ENCODE results near the gene CNKSR1.

CNKSR1 gene, protein sequence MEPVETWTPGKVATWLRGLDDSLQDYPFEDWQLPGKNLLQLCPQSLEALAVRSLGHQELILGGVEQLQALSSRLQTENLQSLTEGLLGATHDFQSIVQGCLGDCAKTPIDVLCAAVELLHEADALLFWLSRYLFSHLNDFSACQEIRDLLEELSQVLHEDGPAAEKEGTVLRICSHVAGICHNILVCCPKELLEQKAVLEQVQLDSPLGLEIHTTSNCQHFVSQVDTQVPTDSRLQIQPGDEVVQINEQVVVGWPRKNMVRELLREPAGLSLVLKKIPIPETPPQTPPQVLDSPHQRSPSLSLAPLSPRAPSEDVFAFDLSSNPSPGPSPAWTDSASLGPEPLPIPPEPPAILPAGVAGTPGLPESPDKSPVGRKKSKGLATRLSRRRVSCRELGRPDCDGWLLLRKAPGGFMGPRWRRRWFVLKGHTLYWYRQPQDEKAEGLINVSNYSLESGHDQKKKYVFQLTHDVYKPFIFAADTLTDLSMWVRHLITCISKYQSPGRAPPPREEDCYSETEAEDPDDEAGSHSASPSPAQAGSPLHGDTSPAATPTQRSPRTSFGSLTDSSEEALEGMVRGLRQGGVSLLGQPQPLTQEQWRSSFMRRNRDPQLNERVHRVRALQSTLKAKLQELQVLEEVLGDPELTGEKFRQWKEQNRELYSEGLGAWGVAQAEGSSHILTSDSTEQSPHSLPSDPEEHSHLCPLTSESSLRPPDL

GRCh38 chr1:26177182-26177684, at the start of gene CNKSR1:
TSS of gene CNKSR1 (plus strand) at chr1:26177491. CDS start at chr1:26177548, 57 bp downstream.
- peak; percentile 38 for DNase-seq

DNA sequence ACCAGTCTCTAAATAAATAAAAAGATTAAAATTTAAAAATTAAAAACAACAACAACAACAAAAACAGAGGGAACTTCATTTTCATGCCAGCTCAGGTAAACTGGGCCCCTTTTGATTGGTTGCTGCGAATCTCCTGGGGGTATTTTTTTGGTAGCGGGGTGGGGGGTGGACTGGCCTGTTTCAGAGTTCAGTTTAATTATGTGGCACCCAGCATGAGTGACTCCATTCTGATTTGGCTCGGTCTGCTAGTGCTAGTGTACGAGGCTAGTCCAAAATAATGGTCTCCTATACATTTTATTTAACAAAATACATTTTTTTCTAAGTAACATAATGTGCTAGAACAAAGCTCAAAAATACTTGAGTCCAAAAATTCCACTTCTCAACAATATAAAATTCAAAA, 47.5 kb upstream of the CNKSR1 start:
- no peak for DNase-seq

DNA sequence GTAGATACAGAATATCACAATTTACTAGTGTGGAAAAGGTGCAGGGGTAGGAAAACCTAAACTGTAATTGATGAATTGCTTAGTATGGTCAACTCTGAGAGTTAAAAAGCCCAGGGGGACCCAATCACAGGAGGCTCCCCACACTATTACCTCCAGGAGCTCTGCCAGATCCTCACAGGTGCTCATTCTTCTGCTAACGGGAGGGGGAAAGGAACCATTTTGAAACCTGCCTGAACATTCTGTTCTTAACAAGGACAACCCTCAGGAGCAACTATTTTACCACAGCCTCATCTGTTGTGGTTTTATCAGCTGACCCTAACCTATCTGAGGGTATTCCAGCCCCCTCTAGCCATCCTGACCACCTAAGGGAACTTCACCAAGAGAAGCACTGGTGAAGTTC, 46.6 kb upstream of the CNKSR1 start:
- no peak for DNase-seq

DNA sequence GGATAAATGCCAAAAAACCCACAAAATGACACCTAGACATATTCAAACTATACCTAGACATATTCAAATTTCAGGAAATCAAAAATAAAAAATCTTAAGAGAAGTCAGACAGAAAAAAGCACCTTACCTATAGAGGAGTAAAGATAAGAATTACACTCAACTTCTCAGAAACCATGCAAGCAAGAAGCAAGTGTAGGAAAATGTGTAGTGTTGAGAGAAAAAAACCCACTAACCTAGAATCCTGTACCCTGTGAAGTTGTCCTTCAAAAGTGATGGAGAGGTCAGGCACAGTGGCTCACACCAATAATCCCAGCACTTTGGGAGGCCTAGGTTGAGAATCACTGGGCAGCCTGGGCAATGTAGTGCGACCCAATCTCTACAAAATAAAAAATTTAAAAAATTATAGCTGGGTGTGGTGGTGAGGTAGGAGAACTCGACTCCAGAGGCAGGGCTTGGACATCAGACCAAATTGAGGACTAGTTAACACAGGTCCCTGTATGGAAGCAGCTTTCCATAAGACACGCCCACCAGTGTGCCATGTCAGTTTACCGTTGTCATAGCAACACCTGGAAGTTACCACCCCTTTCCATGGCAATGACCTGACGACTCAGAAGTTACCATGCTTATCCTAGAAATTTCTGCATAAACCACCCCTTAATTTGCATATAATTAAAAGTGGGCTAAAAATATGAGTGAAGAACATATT, 45.0 kb upstream of the CNKSR1 start:
- no peak for DNase-seq

DNA sequence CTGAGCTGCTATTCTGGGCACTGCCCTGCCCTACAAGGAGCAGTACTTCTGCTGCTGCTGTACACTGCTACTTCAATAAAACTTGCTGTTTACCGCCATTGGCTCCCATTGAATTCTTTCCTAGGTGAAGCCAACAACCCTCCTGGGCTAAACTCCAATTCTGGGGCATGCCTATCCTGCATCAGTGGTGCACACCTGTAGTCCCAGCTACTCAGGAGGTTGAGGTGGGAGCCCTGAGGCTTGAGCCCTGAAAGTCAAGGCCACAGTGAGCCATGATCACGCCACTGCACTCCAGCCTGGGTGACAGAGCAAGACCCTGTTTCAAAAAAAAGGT, 44.5 kb upstream of the CNKSR1 start:
- no peak for DNase-seq

DNA sequence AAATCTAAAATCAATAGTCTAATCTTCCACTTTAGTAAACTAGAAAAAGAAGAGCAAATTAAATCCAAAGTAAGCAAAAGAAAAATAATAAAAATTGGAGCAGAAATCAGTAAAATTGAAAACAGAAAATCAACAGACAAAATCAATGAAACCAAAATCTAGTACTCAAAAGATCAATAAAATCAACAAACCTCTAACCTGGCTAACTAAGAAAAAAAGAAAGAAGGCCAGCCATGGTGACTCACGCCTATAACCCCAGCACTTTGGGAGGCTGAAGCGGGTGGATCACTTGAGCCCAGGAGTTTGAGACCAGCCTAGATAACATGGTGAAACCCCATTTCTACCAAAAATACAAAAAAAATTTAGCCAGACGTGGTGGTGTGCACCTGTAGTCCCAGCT, 42.8 kb upstream of the CNKSR1 start:
- no peak for DNase-seq

GRCh38 chr1:26138974-26139558, 38.2 kb upstream of the CNKSR1 start:
- DNase-seq: no peak

DNA sequence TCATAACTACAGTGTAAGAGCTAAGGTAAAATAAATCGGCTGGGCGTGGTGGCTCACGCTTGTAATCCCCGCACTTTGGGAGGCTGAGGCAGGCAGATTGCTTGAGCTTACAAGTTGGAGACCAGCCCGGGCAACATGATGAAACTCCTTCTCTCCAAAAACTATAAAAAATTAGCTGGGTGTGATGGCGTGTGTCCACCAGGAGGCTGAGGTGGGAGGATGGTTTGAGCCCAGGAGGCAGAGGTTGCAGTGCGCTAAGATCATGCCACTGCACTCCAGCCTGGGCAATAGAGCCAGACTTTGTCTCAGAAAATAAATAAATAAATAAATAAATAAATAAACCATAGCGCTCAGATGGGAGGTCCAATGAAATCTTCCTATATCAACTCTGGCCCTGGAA, 35.1 kb upstream of the CNKSR1 start:
- no peak for DNase-seq

DNA sequence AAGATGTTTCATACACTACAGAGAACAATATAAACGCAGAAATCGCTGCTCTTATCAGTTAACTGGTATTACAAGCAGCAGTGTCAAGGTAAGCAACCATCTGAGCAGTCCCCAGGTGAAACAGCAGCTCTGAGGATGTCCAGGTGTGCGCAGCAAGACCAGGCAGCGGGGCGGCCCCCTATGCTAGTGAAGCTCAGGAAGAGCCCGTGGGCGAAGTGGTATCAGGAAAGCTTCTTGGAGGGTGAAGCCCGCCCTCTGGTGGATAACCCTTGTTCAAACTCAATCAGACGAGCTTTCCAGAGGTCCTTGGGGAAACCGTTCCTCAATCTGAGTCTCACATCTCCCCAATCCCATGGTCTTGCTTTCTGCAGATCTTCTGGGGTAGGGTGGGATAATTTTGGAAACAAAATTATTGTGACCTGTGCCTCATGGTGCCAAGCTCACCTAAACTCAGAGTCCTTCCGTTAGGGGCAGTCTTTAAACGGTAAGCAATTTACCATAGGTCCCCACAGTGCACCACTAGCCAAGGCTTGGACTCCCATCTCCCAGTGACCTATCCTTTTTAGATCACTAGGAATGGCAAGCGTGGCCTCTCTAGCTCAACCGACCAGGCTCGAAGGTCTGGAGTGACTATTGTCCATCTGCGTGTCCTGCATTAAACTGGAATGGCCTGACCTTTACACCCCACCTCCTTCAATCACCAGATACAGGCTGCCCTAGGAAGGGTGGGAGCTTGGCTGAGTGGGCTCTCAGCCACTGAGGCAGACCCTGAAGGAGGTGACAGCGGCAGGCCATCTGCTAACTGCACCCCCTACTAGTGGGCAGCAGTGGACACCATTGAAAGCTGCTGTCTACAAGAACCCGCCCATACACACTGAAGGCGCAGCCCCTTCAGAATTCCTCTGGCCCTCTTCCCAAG, 32.0 kb upstream of the CNKSR1 start:
- DNase-seq: peak; percentile 89

DNA sequence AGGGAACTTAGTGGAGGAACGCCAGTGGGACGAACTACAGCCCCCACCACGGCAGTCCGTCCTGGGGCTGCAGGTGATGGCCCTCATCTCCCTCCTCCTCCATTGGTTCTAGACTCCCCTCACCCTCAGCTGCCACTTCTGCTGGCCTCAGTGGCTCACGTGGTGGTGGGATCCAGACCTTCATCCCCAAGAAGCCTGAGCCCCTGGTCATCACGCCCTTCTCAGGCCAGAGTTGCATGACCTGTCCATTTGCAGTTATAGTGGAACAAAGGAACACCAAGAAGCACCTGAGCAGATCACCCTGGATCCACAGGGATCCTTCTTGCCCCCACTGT, 31.4 kb upstream of the CNKSR1 start:
- DNase-seq: no peak

- DNase-seq: no peak
Measured at GRCh38 chr1:26148887-26149286, 28.4 kb upstream of the CNKSR1 start.

GRCh38 chr1:26153966-26154532, 23.2 kb upstream of the CNKSR1 start:
- no peak for DNase-seq

DNA sequence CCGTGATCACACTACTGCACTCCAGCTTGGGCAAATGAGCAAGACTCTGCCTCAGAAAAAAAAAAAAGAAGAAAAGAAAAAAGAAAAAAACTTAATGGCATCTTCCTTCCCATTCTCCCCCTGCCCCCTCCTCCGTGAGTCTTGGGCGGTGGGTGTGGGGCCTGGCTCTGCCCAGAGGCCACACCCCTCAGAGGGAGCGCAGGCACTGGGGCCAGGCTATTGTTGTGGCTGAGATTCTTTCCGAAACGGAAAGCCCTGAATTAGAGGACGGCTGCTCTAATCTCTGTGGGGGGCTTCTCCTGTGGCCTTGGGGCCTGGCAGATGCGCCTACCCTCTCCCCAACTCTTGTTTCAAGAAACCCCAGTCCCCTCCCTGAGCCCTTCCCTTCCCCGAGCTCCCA, 22.5 kb upstream of the CNKSR1 start:
- no peak for DNase-seq

DNA sequence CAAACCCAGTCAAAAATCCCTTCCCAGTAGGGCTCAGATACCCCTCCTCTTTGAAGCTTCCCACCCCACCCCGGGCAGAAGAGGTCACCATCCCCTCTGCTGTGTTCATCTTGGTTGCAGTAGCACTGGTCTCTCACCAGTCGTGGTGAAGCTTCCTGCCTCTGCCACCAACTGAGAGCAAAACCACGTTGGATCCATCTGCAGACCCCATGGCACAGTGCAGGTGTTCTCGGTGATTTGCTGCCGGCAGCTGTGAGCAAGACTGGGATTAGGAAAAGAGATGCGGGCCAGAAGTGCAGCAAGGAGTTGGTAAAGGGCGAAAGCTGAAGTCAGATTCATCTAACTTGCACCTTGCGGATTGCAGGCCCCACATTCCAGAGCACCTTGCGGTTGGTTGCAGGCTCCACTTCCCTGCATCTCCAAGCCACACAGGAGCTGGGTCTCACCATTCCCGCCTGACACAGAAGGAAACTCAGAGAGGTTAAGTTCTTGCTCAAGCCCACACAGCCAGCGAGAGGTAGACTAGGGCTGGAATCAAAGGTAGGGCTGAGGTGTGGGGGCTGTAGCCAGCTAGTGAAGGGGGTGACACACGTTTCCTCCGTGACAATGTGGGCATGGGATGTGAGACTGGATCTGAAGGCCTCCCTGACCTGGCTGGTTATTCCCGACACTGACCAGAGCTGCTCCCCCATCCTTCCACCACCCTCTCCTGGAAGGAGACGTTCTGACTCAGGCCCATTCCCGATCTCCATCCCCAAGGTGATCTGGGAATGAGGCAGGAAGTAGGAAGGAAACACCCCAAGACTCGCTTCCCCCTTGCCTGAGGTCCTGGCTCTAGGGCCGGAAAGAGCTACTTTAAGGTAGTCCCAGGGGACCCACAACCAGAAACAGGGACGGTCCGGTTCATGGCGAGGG, 21.7 kb upstream of the CNKSR1 start:
- DNase-seq: no peak

- peak; percentile 18 for DNase-seq
Measured at GRCh38 chr1:26156285-26157038, 20.8 kb upstream of the CNKSR1 start.

- no peak for DNase-seq
Measured at GRCh38 chr1:26158271-26158907, 18.9 kb upstream of the CNKSR1 start.

- DNase-seq: no peak
Measured at GRCh38 chr1:26158908-26159742, 18.2 kb upstream of the CNKSR1 start, which contains the start of gene FAM110D. TSS of gene FAM110D (plus strand) at chr1:26159079. CDS start at chr1:26161292, 2,213 bp downstream.

GRCh38 chr1:26159743-26160039, 17.6 kb upstream of the CNKSR1 start:
- DNase-seq: no peak
